HG03575 (cell line): ENCODE measurements around the gene PMEPA1.
"Not testable (repeated sequence)": the region's sequence is repeated elsewhere in the genome, so short reads cannot be mapped to it uniquely, and the experiment has no call there.

Source experiments
- ATAC-seq: cut with Tn5 transposase; IDR thresholded peaks from one replicate; pipeline ENCODE4 v1.9.1; 2021; ENCODE audit not compliant: unreplicated experiment, insufficient number of reproducible peaks, low FRiP score; ENCODE audit errors: extremely low read depth

Gene PMEPA1

DNA sequence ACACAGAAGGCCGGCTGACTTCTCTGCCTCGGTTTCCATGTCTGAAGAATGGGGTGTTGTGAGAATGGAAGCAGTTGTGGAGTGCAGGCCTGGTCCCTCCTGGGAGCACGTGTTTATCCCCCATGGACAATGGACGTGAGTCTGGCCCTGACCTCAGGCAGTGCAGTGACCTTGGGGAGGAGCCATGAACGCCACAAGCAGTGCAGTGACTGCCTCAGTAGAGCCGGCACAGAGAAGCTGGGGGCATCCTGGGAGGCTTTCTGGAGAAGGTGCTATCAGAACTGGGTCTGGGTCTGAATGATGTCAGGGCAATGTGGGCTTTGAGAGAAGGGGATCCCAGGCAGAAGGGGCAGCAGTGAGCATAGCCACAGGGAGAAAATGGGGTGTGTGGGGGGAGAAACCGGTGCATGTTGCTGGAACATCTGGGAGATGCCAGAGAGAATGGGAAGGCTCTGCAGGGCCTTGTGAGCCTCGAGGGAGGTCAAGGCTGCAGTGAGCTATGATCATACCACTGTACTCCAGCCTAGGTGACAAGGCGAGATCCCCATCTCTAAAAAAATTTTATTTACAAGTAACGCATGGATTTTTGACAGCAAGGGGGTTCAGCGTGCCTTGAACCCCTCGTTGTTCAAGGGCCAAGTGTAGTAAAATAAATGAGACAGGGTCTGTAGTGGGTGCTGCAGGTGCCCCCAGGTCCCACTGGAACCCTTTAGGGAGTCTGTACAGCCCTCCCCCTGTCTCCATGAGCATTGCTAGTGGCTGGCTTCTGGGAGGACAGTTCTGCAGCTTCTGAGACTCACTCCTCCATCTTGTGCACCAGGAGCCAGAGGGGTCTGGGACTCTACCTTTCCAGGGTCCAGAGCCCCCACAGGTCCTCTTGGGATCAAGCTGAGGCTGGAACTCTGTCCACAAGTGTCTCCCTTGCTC, 62.5 kb downstream of the PMEPA1 start:
- ATAC-seq, result no peak

DNA sequence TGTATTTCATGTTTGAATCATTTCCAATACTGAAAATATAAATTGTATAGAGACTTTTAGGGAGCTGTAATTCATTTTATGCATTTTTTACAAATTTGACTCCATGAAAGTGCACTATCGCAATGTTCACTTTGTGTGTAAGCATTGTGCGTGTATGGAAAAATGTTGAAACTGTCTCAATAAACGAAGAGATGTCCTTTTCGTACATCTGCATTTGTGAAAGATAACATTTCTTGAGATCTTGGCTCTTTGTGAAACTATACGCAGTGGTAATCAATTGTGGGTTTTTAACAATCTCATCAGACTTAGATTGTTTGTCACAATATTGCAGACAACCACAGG, 70.9 kb downstream of the PMEPA1 start:
- no peak for ATAC-seq

DNA sequence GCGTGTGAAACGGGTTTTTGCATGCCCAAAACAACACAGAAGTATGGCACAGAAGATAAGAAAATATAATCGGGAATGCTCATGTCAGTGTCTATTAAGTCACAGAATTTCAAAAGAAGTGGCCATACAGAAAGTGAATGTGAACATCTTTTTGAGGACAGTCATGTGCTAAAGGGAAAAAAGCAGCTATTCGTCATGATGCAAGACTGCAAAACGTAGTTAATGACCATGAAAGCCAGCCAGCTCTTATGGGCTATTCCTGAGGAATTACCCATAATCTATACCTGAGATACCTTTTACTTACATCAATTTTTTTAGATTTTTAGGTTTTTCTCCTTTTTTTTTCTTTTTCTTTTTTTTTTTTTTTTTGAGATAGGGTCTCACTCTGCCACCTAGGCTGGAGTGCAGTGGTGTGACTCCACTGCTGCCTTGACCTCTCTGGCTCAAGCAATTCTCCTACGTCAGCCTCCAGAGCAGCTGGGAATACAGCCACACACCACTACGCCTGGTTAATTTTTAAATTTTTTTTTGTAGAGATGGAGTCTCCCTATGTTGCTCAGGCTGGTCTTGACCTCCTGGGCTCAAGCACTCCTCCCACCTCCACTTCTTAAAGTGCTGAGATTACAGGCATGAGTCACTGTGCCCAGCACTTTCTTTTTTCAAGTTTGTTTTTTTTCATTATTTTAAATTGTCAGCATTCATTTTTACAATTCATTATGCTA, 71.5 kb downstream of the PMEPA1 start:
- ATAC-seq, result no peak

DNA sequence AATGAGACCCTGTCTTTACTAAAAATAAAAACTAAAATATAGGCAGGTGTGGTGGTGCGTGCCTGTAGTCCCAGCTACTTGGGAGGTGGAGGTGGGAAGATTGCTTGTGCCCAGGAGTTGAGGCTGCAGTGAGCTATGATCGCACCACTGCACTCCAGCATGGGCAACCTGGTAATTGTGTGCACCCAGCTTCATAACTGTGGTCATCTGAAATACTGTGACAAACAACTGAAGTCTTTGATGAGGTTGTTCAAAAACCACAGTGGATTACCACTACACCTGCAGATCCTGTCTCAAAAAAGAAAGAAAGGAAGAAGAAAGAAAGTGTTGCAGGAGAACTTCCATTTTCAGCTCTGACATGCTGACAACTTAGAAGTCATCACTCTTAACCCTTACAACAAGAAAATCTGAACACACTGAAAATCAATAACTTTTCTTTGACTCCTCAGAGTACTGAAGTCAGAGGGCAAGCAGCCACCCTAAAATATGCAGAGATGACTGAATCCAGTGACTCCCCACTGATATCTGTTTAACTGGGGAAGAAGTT, 75.8 kb downstream of the PMEPA1 start:
- ATAC-seq, result no peak

DNA sequence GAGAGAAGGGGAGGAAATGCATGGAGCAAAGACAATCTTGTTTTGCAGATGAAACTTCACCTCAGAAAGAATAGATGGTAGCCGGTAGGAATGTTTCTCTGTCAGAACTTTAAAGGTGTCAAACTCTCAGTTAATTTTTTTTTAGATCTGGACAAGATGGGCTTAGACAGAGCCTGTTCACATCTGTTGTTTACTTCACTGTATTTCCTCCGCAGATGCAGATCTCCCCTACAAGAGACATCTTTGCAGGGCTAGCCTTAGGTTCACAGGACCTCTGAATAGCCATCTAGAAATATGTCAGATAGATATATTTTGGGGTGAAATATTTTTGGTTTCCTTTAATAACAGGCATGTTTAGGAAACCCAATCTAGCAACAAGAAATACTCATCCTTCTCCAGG, 77.5 kb downstream of the PMEPA1 start:
- ATAC-seq, result no peak

DNA sequence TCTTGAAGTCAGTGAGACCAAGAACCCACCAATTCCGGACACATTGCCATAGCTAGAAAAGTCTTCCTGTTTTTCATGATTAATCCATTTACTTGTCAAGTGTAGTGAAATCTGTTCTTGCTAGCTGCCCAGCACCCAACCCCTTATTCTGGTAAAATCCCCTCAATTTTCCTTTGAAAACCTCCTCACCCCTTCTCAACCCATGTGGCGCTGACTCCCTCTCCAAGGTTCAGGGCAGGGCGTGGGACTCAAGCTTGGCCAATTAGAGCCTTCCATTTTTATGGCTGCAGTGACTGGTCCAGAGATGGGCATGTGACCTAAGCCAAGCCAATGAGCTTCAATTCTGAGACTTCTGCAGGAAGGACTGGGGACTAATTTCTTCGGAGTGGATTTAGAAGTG, 79.8 kb downstream of the PMEPA1 start:
- no peak for ATAC-seq

GRCh38 chr20:57629491-57629901, 80.3 kb downstream of the PMEPA1 start:
- not testable (repeated sequence) for ATAC-seq

GRCh38 chr20:57628962-57629308, 80.9 kb downstream of the PMEPA1 start:
- ATAC-seq, result not testable (repeated sequence)

DNA sequence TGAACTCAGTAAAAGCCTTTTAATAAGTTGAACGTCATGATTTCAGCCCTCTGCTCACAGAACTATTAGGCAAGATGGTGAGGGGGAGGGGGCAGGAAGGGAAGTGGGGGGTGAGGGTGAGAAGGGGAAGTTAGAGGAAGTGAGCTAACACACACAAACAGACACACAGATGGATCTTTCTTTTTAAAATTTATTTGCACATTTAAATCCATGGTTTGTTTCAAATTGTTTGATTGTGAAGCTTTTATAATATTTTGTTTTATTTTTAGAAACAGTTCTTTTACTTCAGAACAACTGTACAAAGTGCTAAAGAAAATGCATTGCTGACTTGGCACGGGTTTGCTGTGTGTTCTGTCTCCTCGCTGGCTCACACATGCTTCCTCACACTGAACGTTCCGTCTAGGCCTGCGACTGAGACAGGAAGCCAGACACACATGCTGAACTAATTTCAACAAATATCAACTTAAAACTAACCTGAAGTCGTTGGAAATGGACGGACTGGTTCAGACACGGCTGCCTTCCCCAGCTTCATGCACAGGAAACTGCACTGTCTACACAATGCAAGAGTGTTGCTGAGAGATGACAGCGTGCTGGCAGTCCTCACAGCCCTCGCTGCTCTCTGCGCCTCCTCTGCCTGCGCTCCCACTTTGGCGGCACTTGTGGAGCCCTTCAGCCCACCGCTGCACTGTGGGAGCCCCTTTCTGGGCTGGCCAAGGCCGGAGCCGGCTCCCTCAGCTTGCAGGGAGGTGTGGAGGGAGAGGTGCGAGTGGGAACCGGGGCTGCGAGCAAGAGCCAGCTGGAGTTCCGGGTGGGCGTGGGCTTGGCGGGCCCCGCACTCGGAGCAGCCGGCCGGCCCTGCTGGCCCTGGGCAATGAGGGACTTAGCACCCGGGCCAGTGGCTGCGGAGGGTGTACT, 81.5 kb downstream of the PMEPA1 start:
- ATAC-seq, result no peak

DNA sequence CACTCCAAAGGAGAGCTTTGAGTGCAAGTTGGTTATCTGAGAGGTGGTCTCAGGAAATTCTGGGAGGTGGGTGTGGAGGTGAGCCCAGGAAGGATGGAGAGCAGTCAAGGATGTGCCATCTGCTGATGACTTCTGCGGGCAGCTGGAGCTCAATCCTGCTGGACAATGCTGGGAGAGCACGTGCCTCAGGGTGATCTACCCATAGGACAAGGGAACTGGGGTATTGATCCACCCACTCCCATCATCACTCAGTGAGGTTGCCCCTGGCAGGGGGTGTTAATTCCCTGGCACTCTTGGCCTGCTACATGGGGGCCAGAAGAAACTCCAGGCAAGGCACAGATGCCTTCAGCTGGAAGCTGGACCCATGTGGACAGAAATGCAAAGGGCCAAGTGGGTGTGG, 82.5 kb downstream of the PMEPA1 start:
- ATAC-seq, result no peak

DNA sequence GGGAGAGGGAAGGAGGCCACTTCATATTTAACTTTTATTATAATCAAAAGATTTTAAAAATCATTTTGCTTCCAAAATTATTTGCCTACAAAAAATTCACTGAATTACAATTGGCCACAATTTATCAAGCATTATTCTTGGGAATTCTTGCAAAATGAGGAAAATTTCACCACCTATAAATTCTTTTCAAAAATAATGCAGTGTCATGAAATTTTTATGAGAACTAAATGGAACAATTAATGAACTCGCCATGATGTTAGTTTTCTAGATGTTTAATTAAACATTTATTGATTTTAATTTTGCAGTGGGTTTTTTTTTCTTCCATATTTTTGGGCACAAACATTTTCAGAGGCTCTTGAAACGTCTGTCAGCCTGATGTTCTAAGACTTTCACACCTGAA, 83.8 kb downstream of the PMEPA1 start:
- no peak for ATAC-seq

DNA sequence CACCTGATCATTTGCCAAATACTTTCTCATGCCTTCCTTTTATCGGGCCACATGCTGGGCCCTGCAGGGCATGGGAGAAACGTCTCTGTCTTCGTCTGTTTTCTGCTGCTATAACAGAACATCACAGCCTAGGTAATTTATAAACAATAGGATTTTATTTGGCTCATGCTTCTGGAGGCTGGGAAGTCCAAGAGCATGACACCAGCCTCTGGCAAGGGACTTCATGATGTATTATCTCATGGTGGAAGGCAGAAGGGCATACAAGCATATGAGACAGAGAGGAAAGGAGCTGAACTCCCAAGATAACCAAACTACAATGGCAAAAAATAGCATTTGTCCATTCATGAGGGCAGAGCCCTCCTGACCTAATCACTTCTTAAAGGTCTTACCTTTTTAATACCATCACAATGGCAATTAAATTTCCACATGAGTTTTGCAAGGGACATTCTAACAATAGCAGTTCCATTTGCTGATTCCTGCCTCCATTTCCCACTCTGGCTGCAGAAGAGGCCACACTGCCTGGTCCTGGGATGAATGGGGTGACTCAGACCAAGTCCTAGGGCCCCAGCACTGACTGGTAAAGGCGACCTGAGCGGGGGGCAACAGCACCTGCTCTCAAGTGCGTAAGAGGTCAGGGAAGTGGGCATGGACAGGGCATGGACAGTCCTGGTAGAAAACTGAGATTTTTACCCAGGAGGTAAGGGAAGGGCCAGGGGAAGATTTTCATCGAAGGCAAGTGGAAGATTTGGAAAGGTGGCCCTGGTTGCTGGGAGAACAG, 84.4 kb downstream of the PMEPA1 start:
- ATAC-seq, result no peak

DNA sequence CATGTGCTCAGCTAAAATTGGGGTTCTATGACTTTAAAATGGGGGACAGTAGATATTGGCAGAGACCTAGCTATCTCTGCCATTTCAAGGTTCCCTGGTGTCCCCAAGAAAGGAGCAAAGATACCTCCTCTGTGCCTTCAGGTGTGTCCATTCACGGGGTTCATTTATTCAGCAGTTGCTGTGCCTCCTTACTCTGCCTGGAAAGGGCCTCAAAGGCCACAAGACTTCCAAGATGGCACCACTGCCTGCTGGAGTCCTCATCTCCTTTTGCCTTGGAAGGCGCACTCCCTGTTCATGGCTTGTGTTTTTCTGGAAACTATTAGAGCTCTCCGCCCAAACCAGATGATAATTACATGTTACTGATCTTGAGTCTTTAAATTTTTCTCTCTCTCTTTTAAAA, 85.7 kb downstream of the PMEPA1 start:
- no peak for ATAC-seq

- no peak for ATAC-seq
Observed at GRCh38 chr20:57622579-57623381, 87.0 kb downstream of the PMEPA1 start.

DNA sequence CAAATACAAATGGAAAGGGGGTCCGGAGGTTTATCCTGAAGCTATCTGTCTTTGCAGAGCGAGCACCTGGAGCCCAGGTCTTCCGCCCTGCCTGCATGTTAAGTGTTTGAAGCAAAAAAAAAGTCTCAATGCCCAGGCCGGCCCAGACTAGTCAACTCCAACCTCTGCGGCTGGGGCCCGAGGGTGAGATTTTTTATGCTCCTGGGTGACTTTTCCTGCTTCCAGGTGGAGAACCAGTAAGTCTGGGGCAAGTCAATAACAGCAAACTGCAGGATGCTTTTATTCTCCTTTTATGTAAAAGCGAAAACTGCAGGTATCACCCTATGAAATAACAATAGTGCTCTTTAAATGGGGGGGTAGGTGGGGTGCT, 87.6 kb downstream of the PMEPA1 start:
- no peak for ATAC-seq

- no peak for ATAC-seq
Observed at GRCh38 chr20:57621421-57622200, 88.2 kb downstream of the PMEPA1 start.

- no peak for ATAC-seq
Observed at GRCh38 chr20:57620999-57621398, 88.8 kb downstream of the PMEPA1 start.
